ENCODE measurements around the gene ARHGAP10. TPM values are rescaled to one million over a fixed set of nuclear protein-coding genes. Genes with fewer than 3 reads are reported as not detected.

The ARHGAP10 gene
- total RNA-seq, 1 donor from 2014 or later = 15.5 TPM

DNA sequence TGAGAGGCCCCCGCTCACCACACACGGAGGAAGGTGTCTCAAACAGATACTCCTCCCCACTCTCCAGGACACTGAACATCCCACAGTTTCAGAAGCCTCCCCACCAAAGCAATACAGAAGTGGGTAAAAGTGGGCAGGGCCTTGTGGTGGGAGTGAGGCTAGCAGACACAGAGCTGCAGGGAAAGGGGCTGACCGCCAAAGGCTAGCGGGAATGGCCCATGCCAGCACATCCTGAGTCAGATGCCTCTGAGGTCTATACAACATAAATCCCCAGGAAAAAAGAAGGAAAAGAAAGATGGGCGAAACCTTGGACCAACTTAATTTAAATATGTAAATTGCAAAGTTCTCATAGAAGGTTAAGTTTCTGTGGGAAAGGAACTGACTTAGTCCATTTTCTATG is 21.9 kb upstream of the ARHGAP10 start:
- Histone ChIP-seq H3K27me3 (ENCODE audit: control insufficient read depth, insufficient read depth, low read length) (no peaks in the 10 kb centered on the region), H3K4me3 (ENCODE audit: low read depth, low read length) (no peak overlapping the region), H3K36me3 (ENCODE audit: control insufficient read depth, insufficient read depth, low read length) (no peaks in the 10 kb centered on the region)
- no peak for TF ChIP-seq CTCF (IDR thresholded peaks at IDR 0.05; ENCODE audit: insufficient read depth, low read length, poor library complexity, severe bottlenecking)
- no peak for DNase-seq (ENCODE audit: low read depth)

DNA sequence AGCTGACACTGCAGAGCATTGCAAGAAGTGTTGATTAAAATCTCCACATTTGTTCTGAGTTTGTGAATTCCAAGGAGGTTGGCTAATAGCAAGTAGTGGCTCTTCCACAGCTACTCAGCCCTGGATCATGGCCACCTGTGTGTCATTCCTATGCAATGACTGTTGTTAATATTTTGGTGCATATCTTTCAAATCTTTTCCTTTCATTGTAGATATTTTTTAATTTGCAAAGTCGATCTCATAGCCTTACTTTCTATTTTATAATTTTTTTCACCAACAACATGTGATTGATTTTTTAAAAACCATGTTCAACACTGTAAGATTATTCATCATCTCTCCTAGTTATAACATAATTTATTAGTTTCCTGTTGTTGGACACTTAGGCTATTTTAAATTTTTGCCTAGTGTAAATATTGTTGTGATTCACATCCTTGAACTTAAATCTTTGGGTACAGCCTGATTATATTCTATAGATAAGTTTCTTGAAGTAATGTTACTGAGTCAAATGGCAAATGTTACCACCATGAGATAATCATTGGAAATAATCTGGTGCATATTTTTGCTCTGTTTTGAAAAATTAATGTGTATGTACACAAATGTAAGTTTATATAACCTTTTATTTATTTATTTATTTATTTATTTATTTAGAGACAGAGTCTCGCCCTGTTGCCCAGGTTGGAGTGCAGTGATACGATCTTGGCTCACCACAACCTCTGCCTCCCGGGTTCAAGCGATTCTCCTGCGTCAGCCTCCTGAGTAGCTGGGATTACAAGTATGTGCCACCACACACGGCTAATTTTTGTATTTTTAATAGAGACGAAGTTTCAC is 17.1 kb upstream of the ARHGAP10 start:
- TF ChIP-seq CTCF (IDR thresholded peaks at IDR 0.05; ENCODE audit: insufficient read depth, low read length, poor library complexity, severe bottlenecking) = no peak
- DNase-seq (ENCODE audit: low read depth) = no peak
- no peak overlapping the region for H3K4me3 ChIP-seq (ENCODE audit: low read depth, low read length)
- no peaks in the 10 kb centered on the region for H3K27me3 ChIP-seq (ENCODE audit: control insufficient read depth, insufficient read depth, low read length)
- no peaks in the 10 kb centered on the region for H3K36me3 ChIP-seq (ENCODE audit: control insufficient read depth, insufficient read depth, low read length)

GRCh38 chr4:147717878-147718277 is 14.0 kb upstream of the ARHGAP10 start:
- no peak for DNase-seq (ENCODE audit: low read depth)
- no peak for TF ChIP-seq CTCF (IDR thresholded peaks at IDR 0.05; ENCODE audit: insufficient read depth, low read length, poor library complexity, severe bottlenecking)
- Histone ChIP-seq H3K4me3 (ENCODE audit: low read depth, low read length) (no peak overlapping the region), H3K36me3 (ENCODE audit: control insufficient read depth, insufficient read depth, low read length) (no peaks in the 10 kb centered on the region), H3K27me3 (ENCODE audit: control insufficient read depth, insufficient read depth, low read length) (no peaks in the 10 kb centered on the region)

DNA sequence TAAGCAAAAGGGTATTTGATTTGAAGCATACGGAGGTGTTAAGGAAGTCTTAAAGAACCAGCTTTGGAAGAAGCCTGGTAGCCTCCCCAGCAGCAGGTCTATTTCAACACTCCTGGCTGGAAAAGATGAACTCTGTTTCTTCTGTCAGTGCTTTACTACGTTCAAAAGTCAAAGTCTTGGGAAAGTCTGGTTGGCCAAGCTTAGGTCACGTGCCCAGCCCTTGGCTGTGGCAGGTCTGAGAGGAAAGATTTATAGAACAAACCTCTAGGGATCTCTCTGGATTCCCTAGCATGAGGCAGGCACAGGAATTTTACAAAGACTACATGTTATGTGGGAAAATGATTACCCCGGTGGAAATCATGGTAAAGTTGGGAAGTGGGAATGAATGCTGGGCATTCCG is 8.6 kb upstream of the ARHGAP10 start:
- no peak for TF ChIP-seq CTCF (IDR thresholded peaks at IDR 0.05; ENCODE audit: insufficient read depth, low read length, poor library complexity, severe bottlenecking)
- Histone ChIP-seq H3K4me3 (ENCODE audit: low read depth, low read length) (no peak overlapping the region), H3K36me3 (ENCODE audit: control insufficient read depth, insufficient read depth, low read length) (no peaks in the 10 kb centered on the region), H3K27me3 (ENCODE audit: control insufficient read depth, insufficient read depth, low read length) (no peaks in the 10 kb centered on the region)
- DNase-seq (ENCODE audit: low read depth) = no peak

DNA sequence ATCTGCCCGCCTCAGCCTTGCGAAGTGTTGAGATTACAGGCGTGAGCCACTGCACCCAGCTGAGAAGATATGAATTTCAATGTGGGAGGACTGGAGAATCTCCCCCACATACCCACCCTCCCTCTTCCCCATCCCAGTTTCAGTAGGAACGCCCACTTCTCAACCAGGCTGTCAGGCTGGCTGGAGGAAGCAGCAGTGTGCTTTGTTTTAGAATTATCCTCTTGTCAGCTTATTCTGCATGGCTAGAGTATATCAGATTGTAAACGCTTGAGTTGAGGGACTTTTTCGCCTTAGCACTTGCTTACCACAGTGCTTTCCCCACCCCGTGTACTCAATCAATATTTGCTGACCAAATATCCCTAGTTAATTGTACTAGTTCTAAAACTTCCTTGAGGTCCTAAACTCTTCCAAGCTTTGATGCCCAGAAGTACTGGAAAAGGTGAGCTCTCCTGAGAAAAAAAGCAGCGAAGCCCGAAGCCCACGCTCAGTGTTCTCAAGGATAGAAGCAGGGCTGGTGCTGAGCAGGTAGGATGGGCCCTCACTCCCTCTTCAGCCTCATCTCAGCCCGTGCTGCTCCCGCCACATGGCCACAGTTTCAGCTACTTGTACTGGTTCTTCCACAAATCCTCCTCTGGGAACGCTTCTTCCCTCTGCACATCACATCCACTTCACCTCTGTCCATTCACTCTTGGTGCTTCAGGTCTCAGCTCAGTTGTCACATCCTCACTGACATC is 7.3 kb upstream of the ARHGAP10 start:
- DNase-seq (ENCODE audit: low read depth) = no peak
- no peak overlapping the region for H3K4me3 ChIP-seq (ENCODE audit: low read depth, low read length)
- no peaks in the 10 kb centered on the region for H3K36me3 ChIP-seq (ENCODE audit: control insufficient read depth, insufficient read depth, low read length)
- TF ChIP-seq CTCF (IDR thresholded peaks at IDR 0.05; ENCODE audit: insufficient read depth, low read length, poor library complexity, severe bottlenecking) = no peak
- no peaks in the 10 kb centered on the region for H3K27me3 ChIP-seq (ENCODE audit: control insufficient read depth, insufficient read depth, low read length)

All from kidney epithelial cell (primary cell).